Measurements from ENCODE around the gene LIPI. TPM values are rescaled to one million over a fixed set of nuclear protein-coding genes. Genes with fewer than 3 reads are reported as not detected.

Gene LIPI
- total RNA-seq, 1 experiment from 2014 or later = not detected

GRCh38 chr21:14080040-14080763 lies 130.6 kb downstream of the LIPI start:
- H3K4me1 Mint-ChIP-seq = peaks cover 0 to 7% of the 10 kb centered on the region in 2 experiments; a peak in 2 of 4 replicates
- Histone ChIP-seq H3K79me2 (ENCODE audit: insufficient read depth, low read length) (no peaks in the 10 kb centered on the region), H3K27ac (ENCODE audit: insufficient read length, low read depth, low read length) (no peak overlapping the region), H3K14ac (ENCODE audit: insufficient read depth, low read length) (no peak overlapping the region), H3K23ac (ENCODE audit: insufficient read length, low read depth, low read length) (no peak overlapping the region), H3K79me1 (ENCODE audit: insufficient read depth, low read depth, low read length, poor library complexity, severe bottlenecking) (no peaks in the 10 kb centered on the region), H4K91ac (ENCODE audit: insufficient read length, low read depth, low read length) (no peak overlapping the region), H3K23me2 (ENCODE audit: insufficient read length, low read depth, low read length, poor library complexity, severe bottlenecking) (no peaks in the 10 kb centered on the region), H4K20me1 (ENCODE audit: control insufficient read depth, insufficient read depth, insufficient read length) (no peaks in the 10 kb centered on the region), H2BK20ac (ENCODE audit: low read depth, low read length, poor library complexity, severe bottlenecking) (no peak overlapping the region), H2BK15ac (ENCODE audit: low read depth, low read length) (no peak overlapping the region), H3K56ac (ENCODE audit: insufficient read length, low read depth, low read length) (no peak overlapping the region), H3K4ac (ENCODE audit: low read depth, low read length) (no peak overlapping the region), H3K27me3 (ENCODE audit: insufficient read depth, low read length) (no peaks in the 10 kb centered on the region), H3K9me3 (ENCODE audit: control insufficient read depth, low read depth, low read length) (no peaks in the 10 kb centered on the region), H2BK12ac (ENCODE audit: insufficient read length, low read depth, low read length) (no peak overlapping the region), H3T11ph (ENCODE audit: low read length) (no peak overlapping the region), H2BK120ac (ENCODE audit: low read depth, low read length, poor library complexity, severe bottlenecking) (no peak overlapping the region), H3K9ac (ENCODE audit: extremely low read depth, insufficient read length, low read length) (no peak overlapping the region), H3K18ac (ENCODE audit: insufficient read length, low read depth, low read length) (peak overlapping the region; percentile 43), H2BK5ac (ENCODE audit: insufficient read length, low read length) (no peak overlapping the region), H2AFZ (ENCODE audit: low read length) (no peak overlapping the region), H4K8ac (replicated peaks; ENCODE audit: insufficient read length, low read depth, low read length) (no peak overlapping the region), H3K4me1 (ENCODE audit: insufficient read depth, low read length) (no peaks in the 10 kb centered on the region), H2AK5ac (ENCODE audit: insufficient read length, low read length) (no peak overlapping the region), H3K4me2 (ENCODE audit: insufficient read depth, insufficient read length, low read length) (no peak overlapping the region), H4K5ac (ENCODE audit: insufficient read length, low read depth, low read length) (peak overlapping the region; percentile 63)
- no CpG with 5 or more reads among the region's 26 CpGs for WGBS (ENCODE audit: extremely low coverage, insufficient read length, low lambda C conversion rate)
- H3K27me3 Mint-ChIP-seq (ENCODE audit: low read depth) = no peaks in the 10 kb centered on the region; the same call in 1 of the 2 replicates
- H3K36me3 Mint-ChIP-seq (ENCODE audit: insufficient read depth in 1 of 3, low read depth in 3 of 3) = peaks cover 11 to 32% (median 20%) of the 10 kb centered on the region in 3 experiments; a peak in 6 of 7 replicates
- H3K27ac Mint-ChIP-seq = no peak overlapping the region
- H3K4me3 Mint-ChIP-seq = no peak overlapping the region
- no peak for TF ChIP-seq CTCF (conservative IDR thresholded peaks at IDR 0.05)
- peaks cover 67 to 78% of the 10 kb centered on the region in 2 experiments for H3K9me3 Mint-ChIP-seq
- DNase-seq = no peak
